ENCODE data around the gene TUBGCP6.

The TUBGCP6 gene

DNA sequence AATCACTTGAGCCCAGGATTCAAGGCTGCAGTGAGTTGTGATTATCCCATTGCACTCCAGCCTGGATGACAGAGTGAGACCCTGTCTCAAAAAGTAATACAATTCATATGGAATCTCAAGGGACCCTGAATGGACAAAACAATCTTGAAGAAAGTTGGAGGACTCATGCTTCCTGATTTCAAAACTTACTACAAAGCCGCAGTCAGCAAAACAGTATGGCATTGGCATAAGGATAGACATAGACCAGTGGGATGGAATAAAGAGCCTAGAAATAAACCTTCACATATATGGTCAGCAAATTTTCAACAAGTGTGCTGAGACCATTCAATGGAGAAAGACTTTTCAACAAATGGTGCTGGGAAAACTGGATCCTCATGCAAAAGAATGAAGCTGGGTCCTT is 41.5 kb downstream of the TUBGCP6 start:
- no peak for DNase-seq
- TF ChIP-seq, protein P1, sequence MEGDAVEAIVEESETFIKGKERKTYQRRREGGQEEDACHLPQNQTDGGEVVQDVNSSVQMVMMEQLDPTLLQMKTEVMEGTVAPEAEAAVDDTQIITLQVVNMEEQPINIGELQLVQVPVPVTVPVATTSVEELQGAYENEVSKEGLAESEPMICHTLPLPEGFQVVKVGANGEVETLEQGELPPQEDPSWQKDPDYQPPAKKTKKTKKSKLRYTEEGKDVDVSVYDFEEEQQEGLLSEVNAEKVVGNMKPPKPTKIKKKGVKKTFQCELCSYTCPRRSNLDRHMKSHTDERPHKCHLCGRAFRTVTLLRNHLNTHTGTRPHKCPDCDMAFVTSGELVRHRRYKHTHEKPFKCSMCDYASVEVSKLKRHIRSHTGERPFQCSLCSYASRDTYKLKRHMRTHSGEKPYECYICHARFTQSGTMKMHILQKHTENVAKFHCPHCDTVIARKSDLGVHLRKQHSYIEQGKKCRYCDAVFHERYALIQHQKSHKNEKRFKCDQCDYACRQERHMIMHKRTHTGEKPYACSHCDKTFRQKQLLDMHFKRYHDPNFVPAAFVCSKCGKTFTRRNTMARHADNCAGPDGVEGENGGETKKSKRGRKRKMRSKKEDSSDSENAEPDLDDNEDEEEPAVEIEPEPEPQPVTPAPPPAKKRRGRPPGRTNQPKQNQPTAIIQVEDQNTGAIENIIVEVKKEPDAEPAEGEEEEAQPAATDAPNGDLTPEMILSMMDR (IDR thresholded peaks at IDR 0.05; ENCODE audit: low read depth, low read length) = no peak
- Histone ChIP-seq H3K4me1 (peaks cover 6% of the 10 kb centered on the region), H3K36me3 (peaks cover 43% of the 10 kb centered on the region), H3K27me3 (no peaks in the 10 kb centered on the region), H3K9me3 (no peaks in the 10 kb centered on the region), H3K4me3 (ENCODE audit: low read depth, low read length) (no peak overlapping the region)

DNA sequence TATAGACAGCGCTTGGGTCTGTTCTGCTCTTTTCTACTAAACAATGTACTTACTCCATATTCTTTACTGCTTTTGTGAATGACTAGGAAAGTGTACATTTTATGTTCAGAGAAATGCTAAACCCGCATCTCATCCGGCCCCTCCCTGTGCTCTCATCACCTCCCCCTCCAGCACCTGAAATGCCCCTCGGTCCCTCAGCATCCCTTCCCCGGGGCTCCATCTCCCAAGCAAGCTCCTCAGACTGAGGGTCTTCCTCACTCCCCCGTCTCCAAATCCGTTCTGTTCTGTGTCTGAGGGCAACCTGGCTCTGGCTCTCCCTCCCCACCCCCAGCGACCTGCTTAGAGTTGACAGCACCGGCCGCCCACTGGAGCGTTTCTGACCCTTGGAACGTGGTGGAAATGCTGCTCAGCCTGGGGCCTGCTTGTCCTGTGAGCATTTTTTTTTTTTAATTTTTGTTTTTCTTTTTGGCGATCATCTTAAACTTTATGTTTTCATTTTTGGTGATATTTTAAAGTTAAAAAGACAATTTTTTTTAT is 42.6 kb downstream of the TUBGCP6 start:
- TF ChIP-seq, protein P1 (IDR thresholded peaks at IDR 0.05; ENCODE audit: low read depth, low read length) = no peak
- Histone ChIP-seq H3K27me3 (no peaks in the 10 kb centered on the region), H3K4me1 (peaks cover 6% of the 10 kb centered on the region), H3K4me3 (ENCODE audit: low read depth, low read length) (peak overlapping the region; percentile 73), H3K36me3 (peaks cover 47% of the 10 kb centered on the region), H3K9me3 (no peaks in the 10 kb centered on the region)
- DNase-seq = no peak

DNA sequence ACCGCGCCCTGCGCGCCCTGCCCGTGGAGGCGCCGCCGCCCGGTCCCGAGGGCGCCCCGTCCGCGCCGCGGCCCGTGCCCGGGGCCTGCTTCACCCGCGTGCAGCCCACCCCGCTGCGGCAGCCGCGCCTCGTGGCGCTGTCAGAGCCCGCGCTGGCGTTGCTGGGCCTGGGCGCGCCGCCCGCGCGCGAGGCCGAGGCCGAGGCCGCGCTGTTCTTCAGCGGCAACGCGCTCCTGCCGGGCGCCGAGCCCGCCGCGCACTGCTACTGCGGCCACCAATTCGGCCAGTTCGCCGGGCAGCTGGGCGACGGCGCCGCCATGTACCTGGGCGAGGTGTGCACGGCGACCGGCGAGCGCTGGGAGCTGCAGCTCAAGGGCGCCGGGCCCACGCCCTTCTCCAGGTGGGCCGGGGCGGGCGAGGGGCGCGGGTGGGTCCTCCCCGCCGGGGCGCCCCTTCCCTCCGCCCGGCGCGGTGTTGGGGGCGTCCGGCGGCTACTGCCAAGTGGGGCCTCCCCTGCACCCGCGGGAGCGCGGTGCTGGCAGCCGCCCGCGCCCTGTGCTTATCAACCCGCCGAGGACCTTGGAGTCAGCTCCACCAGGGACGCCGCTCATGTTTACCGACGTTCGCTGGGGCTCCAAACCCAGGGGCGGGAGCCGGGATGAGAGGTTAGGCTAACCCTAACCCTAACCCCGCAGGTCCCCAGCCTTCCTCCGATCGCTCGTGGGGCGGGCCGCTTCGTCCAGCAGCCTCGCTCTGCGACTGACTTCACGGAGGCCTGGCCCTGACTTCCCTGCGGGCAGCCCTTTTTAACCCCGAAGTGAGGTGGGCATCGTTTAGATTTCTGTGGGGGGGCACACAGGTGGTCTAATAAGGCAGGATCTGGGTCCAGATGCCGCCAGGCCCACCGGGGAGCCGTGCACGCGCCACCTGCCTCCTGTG is 43.4 kb downstream of the TUBGCP6 start:
- H3K36me3 ChIP-seq = peaks cover 41% of the 10 kb centered on the region
- no peaks in the 10 kb centered on the region for H3K9me3 ChIP-seq
- peaks cover 3% of the 10 kb centered on the region for H3K4me1 ChIP-seq
- no peaks in the 10 kb centered on the region for H3K27me3 ChIP-seq
- H3K4me3 ChIP-seq (ENCODE audit: low read depth, low read length) = peak overlapping the region; percentile 73
- TF ChIP-seq, protein P1 (IDR thresholded peaks at IDR 0.05; ENCODE audit: low read depth, low read length) = no peak
- no peak for DNase-seq

DNA sequence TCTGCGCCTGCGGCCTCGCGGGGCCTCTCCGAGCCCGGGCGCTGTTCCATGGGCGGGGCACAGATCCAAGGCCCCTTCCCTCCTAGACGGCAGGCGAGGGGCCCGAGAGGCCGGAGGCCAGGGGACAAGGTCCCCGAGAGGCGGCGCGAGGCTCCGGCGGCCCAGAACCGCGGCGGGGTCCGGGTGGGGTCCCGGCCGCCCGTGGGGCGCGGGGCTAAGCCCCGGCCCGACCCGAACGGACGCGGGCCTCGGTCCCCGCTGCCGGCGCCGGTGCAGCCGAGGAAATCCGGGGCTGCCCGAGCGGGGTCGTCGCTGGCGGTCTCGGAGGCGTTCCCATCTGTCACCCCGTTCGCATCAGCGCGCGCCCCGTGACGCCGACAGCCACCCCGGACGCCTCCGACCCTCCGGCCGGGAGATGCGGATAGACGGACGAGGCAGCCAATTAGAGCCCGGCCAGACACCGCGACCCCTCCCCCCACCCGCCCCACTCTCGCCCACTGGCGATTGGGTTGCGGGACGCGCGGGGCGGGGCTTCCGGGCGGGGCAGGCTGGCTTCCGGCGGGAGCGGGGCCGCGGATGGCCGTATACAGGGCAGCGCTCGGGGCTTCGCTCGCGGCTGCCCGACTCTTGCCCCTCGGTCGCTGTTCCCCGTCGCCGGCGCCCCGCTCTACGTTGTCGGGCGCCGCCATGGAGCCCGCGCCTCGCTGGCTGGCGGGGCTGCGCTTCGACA is 44.2 kb downstream of the TUBGCP6 start, which contains the start of gene SELENOO:
TSS of gene SELENOO (plus strand) at position 551 of the 730 bp plus-strand sequence. CDS start at position 577, 26 bp downstream.
- H3K4me1 ChIP-seq = no peaks in the 10 kb centered on the region
- peaks cover 42% of the 10 kb centered on the region for H3K36me3 ChIP-seq
- TF ChIP-seq, protein P1 (IDR thresholded peaks at IDR 0.05; ENCODE audit: low read depth, low read length) = no peak

DNA sequence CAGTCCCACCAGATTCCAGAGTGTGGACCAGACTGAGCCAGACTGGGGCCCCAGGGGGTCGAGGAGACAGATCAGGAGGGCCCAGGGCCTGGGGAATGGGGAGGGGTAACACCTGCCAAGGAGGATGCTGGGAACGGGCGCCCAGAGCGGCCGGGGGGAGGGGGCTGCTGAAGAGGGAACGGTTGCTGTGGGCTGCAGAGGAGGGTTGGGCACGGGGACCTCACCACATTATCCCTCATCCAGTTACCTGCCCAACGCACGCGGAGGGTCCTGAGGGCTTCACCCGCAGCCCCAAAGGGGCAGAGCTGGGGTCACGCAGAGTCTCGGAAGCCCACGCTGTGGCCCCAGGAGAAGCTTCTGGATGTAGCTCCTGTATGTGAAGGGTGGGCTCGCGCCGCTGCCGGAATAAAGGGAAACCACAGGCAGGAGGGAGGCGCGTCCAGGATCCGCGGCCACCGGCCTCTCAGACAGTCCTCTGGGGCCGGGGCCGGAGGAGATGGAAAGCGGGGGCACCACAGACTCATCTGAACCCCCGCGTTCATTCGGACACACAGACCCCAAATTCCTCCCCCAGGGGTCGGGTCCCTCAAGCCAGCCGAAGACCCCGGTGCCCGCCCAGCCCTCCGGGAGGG is 44.9 kb downstream of the TUBGCP6 start:
- no peaks in the 10 kb centered on the region for H3K4me1 ChIP-seq
- no peak for DNase-seq
- no peaks in the 10 kb centered on the region for H3K9me3 ChIP-seq
- TF ChIP-seq, protein P1 (IDR thresholded peaks at IDR 0.05; ENCODE audit: low read depth, low read length) = no peak
- peak overlapping the region; percentile 73 for H3K4me3 ChIP-seq (ENCODE audit: low read depth, low read length)
- no peaks in the 10 kb centered on the region for H3K27me3 ChIP-seq
- peaks cover 46% of the 10 kb centered on the region for H3K36me3 ChIP-seq

More for the DNA sequence above, 44.2 kb downstream of the TUBGCP6 start, which contains the start of gene SELENOO:
- H3K9me3 ChIP-seq = no peaks in the 10 kb centered on the region
- H3K4me3 ChIP-seq (ENCODE audit: low read depth, low read length) = peak within 1 kb of the TSS; percentile 73
- peak; percentile 96 for DNase-seq
- H3K27me3 ChIP-seq = no peaks in the 10 kb centered on the region

Measured in BE2C (cell line).